Spinal cord (tissue), 10 donors: ENCODE measurements around the gene PODXL2. TPM values are rescaled to one million over a fixed set of nuclear protein-coding genes. Genes with fewer than 3 reads are reported as not detected.

Experiments used
- DNase-seq, 6 donors: peaks; one replicate each; pipeline versions ENCODE4 v3.0.0 to v3.0.0-alpha.2; 2013 to 2015; ENCODE audit warnings: low spot score in 6 of 6, low read depth in 4 of 6
- H3K27ac ChIP-seq: one replicate; pipeline ENCODE4 v1.5.1; 2013; ENCODE audit warnings: low read depth, low read length, control low read depth
- H3K27me3 ChIP-seq: one replicate; pipeline ENCODE4 v1.6.1; 2013; ENCODE audit warnings: low read length; ENCODE audit not compliant: control insufficient read depth, insufficient read depth
- H3K36me3 ChIP-seq: one replicate; pipeline ENCODE4 v1.6.1; 2013; ENCODE audit warnings: low read length; ENCODE audit not compliant: control insufficient read depth, insufficient read depth
- H3K4me1 ChIP-seq: one replicate; pipeline ENCODE4 v1.6.1; 2013; ENCODE audit warnings: low read length; ENCODE audit not compliant: control insufficient read depth, insufficient read depth
- H3K4me3 ChIP-seq: one replicate; pipeline ENCODE4 v1.5.1; 2013; ENCODE audit warnings: low read depth, low read length, control low read depth
- H3K9me3 ChIP-seq: one replicate; pipeline ENCODE4 v1.6.1; 2013; ENCODE audit warnings: low read length; ENCODE audit not compliant: control insufficient read depth, insufficient read depth
- WGBS: methylation state at CpG from one replicate; pipeline ENCODE4 v1.1.5; 2013; ENCODE audit warnings: missing lambda C conversion rate; ENCODE audit not compliant: insufficient coverage; 5-methylcytosine and 5-hydroxymethylcytosine counted together
- polyA plus RNA-seq, 2 donors: library from polyadenylated mRNA; unstranded; fragments of 120-200 nt; gene quantifications; one replicate each; pipeline ENCODE4 v1.2.1, GENCODE V29; 2013; ENCODE audit not compliant: insufficient read length in 2 of 2
- total RNA-seq, 2 donors: library from RNA; depleted of rRNA in 1 of 2; stranded (reverse); fragments of 120-200 nt in 1 of 2; fragments of >200 nt in 1 of 2; gene quantifications; one replicate each; pipeline versions ENCODE4 v1.2.3 to v1.2.4, GENCODE V29; 2013 to 2014
- donor health status: healthy.

PODXL2 gene
- total and polyA plus RNA-seq, 4 donors, result 73.4 to 234 (median 162) TPM

DNA sequence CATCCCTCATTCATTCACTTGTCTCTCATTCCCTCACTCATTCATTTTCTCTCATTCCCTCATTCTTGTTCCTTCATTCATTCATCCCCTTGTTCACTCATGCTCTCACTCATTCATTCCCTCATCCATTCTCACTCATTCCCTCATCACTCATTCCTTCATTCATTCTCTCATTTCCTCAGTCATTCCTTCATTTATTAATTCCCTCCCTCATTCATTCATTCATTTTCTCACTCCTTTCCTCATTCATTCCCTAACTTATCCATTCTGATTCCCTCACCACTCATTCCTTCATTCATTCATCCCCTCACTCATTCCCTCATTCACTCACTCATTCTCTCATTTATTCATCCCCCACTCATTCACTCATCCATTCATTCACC, 57.5 kb downstream of the PODXL2 start:
- no peak overlapping the region for H3K27ac ChIP-seq
- no peak for DNase-seq
- peaks cover 23% of the 10 kb centered on the region for H3K36me3 ChIP-seq
- H3K9me3 ChIP-seq, result no peaks in the 10 kb centered on the region
- H3K4me1 ChIP-seq, result peaks cover 42% of the 10 kb centered on the region
- H3K4me3 ChIP-seq, result no peak overlapping the region
- H3K27me3 ChIP-seq, result peaks cover 2% of the 10 kb centered on the region

DNA sequence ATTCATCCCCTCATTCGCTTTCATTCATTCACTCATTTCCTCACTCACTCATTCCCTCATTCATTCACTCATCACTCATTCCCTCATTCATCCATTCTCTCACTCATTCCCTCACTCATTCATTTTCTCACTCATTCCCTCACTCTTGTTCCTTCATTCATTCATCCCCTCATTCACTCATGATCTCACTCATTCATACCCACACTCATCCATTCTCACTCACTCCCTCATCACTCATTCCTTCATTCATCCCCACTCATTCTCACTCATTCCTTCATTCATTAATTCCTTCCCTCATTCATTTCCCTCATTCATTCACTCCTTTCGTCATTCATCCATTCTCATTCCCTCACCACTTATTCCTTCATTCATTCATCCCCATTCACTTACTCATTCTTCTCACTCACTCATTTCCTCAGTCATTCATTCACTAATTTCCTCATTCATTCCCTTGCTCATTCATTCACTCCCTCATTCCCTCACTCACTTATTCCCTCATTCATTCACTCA, 58.3 kb downstream of the PODXL2 start:
- DNase-seq, result no peak
- H3K27me3 ChIP-seq, result peaks cover 2% of the 10 kb centered on the region
- no peaks in the 10 kb centered on the region for H3K9me3 ChIP-seq
- WGBS, result 92% methylated on average over 2 of the region's 2 CpGs
- no peak overlapping the region for H3K4me3 ChIP-seq
- peaks cover 29% of the 10 kb centered on the region for H3K36me3 ChIP-seq
- H3K4me1 ChIP-seq, result peaks cover 44% of the 10 kb centered on the region
- no peak overlapping the region for H3K27ac ChIP-seq

DNA sequence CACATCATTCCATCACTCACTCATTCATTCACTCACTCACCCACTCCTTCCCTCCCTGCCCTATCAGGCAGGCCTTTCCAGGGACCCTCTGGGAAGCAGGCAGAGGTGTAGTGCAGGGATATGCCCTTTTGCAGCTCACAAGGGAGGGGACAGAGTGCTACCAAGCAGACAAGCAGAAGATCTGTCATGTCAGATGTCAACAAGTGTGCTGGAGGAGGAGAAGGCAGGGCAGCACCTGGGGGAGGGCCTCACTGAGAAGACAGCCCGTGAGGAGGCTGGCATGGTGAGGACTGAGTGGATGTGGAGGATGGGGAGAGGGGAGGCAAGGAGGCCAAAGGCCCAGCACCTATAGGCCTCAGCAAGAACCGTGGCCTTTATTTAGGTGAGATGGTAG, 59.0 kb downstream of the PODXL2 start:
- Histone ChIP-seq H3K4me1 (peaks cover 44% of the 10 kb centered on the region), H3K27ac (no peak overlapping the region), H3K36me3 (peaks cover 37% of the 10 kb centered on the region), H3K4me3 (no peak overlapping the region), H3K9me3 (no peaks in the 10 kb centered on the region), H3K27me3 (peaks cover 2% of the 10 kb centered on the region)
- DNase-seq, result no peak
- WGBS, result 53% methylated on average over 2 of the region's 2 CpGs

DNA sequence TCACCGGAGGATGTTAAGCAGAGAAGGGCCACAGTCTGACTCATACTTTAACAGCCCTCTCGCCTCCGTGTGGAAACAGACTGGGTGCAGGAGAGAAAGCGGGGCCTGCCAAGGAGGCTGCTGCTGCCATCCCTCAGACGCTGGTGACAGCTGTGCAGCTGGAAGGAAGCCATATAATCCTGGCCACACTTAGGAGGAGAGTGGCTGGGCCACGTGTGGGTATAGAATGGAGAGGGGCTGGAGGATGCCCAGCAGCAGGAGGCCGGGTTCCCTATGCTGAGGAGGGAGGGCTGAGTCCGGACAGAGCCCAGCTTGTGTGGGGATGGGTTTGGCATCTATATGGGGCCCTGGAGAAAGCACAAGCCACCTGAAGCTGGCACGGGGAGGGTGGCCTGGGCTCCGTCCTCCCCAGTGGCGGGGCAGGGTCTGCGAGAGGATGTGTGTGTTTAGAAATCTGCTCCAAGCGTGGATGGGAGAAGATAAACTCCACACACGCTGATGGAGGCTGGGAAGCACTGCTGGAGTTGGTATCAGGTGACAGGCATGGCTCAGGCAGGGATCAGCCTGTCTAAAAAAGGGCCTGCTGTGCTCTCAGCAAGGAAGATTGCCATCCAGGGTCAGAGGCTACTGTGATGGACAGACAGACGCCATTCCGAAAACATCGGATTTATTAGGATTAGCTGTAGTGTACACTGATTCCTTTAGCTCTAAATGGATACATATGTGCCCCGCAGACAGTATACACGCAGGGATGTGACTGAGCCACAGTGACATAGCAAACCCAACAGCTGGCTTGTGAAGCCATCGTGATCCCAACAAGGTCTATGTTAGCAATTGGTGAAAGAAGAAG, 59.7 kb downstream of the PODXL2 start:
- Histone ChIP-seq H3K27ac (no peak overlapping the region), H3K4me3 (no peak overlapping the region), H3K9me3 (no peaks in the 10 kb centered on the region), H3K36me3 (peaks cover 41% of the 10 kb centered on the region), H3K27me3 (peaks cover 2% of the 10 kb centered on the region), H3K4me1 (peaks cover 41% of the 10 kb centered on the region)
- WGBS, result 54% methylated on average over 19 of the region's 20 CpGs
- peak in 2 of 6 donors; percentile 83 to 90 for DNase-seq

DNA sequence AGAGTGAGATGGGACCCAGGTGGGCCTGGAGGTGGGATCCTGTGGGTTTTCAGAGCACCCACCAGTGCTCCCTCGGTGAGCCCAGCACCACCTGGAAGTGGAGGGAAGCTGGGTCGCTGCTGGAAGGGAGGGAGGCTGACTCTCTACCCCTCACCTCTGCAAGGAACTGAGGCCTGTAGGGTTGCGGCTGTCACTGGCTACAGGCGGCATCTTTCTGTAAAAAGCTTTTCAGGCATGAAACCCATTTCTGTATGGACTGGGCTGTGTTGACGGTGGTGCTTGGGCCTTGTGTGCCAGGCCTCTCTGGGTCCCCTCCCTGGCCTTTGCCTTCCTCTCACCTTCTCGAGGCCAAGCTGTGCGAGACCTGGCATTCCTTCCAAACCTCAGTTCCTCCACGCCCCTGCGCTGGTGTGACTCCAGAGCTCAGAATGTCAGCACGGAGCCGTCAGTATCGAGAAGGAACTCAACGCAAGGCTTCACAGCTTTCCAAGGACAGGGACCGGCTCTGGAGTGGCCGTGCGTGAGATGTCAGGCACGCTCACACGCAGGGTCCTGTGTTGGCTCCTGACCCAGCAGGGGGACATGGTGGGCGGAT, 60.4 kb downstream of the PODXL2 start:
- Histone ChIP-seq H3K27ac (peak overlapping the region; percentile 10), H3K27me3 (peaks cover 2% of the 10 kb centered on the region), H3K9me3 (no peaks in the 10 kb centered on the region), H3K4me3 (no peak overlapping the region), H3K4me1 (peaks cover 40% of the 10 kb centered on the region), H3K36me3 (peaks cover 41% of the 10 kb centered on the region)
- no peak for DNase-seq
- WGBS, result 93% methylated on average over 14 of the region's 19 CpGs

GRCh38 chr3:127690106-127690505, 61.1 kb downstream of the PODXL2 start:
- no peaks in the 10 kb centered on the region for H3K9me3 ChIP-seq
- 56% methylated on average over 4 of the region's 4 CpGs for WGBS

DNA sequence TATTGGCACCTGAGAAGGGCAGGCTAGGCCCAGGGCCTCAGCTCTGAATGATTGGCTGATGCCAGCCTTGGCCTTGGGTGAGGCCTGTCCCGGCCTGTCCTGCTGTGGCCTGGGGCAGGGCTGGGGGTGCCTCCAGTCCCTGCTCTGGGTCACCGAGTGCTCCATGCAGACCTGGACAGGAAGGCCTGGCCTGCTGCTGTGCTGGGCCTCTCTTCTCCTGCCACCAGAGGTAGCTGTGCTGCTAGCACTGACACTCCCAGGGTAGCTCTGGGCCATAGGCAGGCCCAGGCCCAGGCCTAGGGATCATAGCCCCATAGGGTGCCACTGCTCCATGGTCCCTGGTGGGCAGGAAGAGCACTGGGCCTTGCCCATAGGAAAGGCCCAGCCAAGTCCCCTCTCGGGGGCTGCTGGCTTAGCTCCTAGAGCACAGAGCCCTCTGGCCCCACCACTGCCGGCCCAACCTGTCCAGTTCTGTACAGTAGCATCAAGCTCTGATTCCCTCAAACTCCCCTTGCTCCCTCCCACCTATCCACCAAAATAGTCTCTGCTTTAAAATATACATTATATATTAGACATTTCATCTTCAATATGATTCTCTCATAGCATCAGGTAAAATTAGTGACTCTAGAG, 62.0 kb downstream of the PODXL2 start:
- Histone ChIP-seq H3K36me3 (peaks cover 48% of the 10 kb centered on the region), H3K27me3 (peaks cover 2% of the 10 kb centered on the region), H3K4me1 (peaks cover 45% of the 10 kb centered on the region), H3K27ac (peak overlapping the region; percentile 69), H3K9me3 (no peaks in the 10 kb centered on the region), H3K4me3 (no peak overlapping the region)
- WGBS, result 100% methylated on average over 3 of the region's 4 CpGs
- DNase-seq, result peak in 1 of 6 donors; percentile 36

More at GRCh38 chr3:127690106-127690505, 61.1 kb downstream of the PODXL2 start:
- peaks cover 43% of the 10 kb centered on the region for H3K4me1 ChIP-seq
- peaks cover 2% of the 10 kb centered on the region for H3K27me3 ChIP-seq
- peak overlapping the region; percentile 69 for H3K27ac ChIP-seq
- DNase-seq, result peak in 1 of 6 donors; percentile 62
- H3K4me3 ChIP-seq, result no peak overlapping the region
- peaks cover 46% of the 10 kb centered on the region for H3K36me3 ChIP-seq

DNA sequence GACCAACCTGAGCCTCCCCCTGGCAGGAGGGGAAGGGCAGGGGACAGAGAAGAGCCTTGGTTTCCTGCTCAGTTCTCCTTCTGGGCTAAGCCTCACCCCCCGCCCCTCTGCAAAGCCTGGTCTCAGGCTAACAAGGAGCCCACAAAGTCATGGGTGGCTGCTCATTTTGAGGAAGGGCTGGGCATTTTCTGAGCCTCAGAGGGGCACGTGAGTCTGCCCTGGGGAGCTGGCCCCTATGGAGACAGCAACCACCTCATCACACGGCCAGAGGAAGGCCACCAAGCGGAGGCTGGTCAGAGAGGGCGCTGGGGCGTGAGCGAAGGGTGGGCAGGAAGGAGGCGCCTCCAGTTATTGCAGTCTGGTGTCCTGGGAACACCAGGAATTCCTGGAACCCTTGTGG, 62.5 kb downstream of the PODXL2 start:
- peak overlapping the region; percentile 69 for H3K27ac ChIP-seq
- WGBS, result 86% methylated on average over 8 of the region's 8 CpGs
- peaks cover 2% of the 10 kb centered on the region for H3K27me3 ChIP-seq
- no peaks in the 10 kb centered on the region for H3K9me3 ChIP-seq
- no peak for DNase-seq
- H3K4me1 ChIP-seq, result peaks cover 50% of the 10 kb centered on the region
- peaks cover 48% of the 10 kb centered on the region for H3K36me3 ChIP-seq
- H3K4me3 ChIP-seq, result no peak overlapping the region

DNA sequence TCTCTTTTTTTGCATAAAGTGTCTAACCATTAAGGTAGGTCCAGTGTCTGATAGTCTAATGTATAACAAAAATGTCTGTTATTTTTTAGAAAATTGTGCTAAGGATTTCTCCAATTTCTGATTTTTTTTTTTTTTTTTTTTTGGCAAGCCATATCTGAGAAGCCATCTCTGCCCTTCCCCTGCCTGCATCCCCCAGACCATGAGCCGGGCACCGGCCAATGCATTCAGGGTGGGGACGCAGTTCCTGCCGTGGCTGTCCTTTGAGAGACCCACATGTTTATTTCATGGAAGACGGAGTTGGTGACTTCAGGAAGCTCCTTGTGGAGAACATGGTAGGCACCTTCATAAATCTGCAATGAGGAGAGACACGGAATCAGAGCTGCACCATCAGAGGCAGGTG, 63.0 kb downstream of the PODXL2 start:
- Histone ChIP-seq H3K4me1 (peaks cover 55% of the 10 kb centered on the region), H3K27ac (no peak overlapping the region), H3K27me3 (peaks cover 2% of the 10 kb centered on the region), H3K9me3 (no peaks in the 10 kb centered on the region), H3K36me3 (peaks cover 48% of the 10 kb centered on the region), H3K4me3 (no peak overlapping the region)
- WGBS, result 79% methylated on average over 6 of the region's 6 CpGs
- no peak for DNase-seq
